ENCODE results near the gene MYH2. TPM values are rescaled to one million over a fixed set of nuclear protein-coding genes. Genes with fewer than 3 reads are reported as not detected.

The MYH2 gene
- total RNA-seq, 1 experiment from 2014 or later, result not detected

DNA sequence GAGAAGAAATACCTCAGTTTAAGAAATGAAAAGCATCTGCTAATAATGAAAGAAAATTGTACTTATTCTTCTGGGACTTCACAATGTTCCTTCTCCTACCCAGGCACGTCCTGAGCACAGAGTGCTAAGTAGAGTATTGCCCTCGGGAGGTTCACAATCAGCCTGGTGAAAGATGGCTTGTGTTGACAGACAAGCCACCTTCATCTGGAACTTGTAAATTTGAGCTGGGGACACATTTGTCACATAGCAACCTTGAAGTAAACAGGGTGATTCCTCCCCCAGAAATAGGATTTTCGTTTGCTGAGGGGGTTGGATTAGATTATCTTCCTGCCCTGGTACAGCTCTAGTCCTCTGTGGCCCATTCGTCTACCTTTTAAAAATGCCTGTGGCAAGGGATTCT, 34.4 kb upstream of the MYH2 start:
- H3K27ac Mint-ChIP-seq (ENCODE audit: unreplicated experiment), result no peak overlapping the region
- no TSS peak for BruUV-seq (replicated peaks)
- no peaks in the 10 kb centered on the region for H3K4me1 Mint-ChIP-seq (ENCODE audit: low read depth, unreplicated experiment)
- H3K9me3 Mint-ChIP-seq (ENCODE audit: low read depth, unreplicated experiment), result peaks cover 6% of the 10 kb centered on the region
- no peaks in the 10 kb centered on the region for H3K36me3 Mint-ChIP-seq (ENCODE audit: insufficient read depth, unreplicated experiment)
- no peak for TF ChIP-seq CTCF (IDR thresholded peaks at IDR 0.05; ENCODE audit: unreplicated experiment)
- H3K27me3 Mint-ChIP-seq (ENCODE audit: unreplicated experiment), result peaks cover 13% of the 10 kb centered on the region
- CTCF ChIA-PET, result no interaction called here
- intact Hi-C loops (cut with micrococcal nuclease; ENCODE audit: unreplicated experiment), result no loop called here
- no peak for DNase-seq
- no peak overlapping the region for H3K4me3 Mint-ChIP-seq (ENCODE audit: low read depth, unreplicated experiment)

GRCh38 chr17:10579270-10579669, 29.8 kb upstream of the MYH2 start:
- intact Hi-C loops (cut with micrococcal nuclease; ENCODE audit: unreplicated experiment), result no loop called here
- H3K4me3 Mint-ChIP-seq (ENCODE audit: low read depth, unreplicated experiment), result no peak overlapping the region
- no peak overlapping the region for H3K27ac Mint-ChIP-seq (ENCODE audit: unreplicated experiment)
- CTCF ChIA-PET, result no interaction called here
- H3K4me1 Mint-ChIP-seq (ENCODE audit: low read depth, unreplicated experiment), result no peaks in the 10 kb centered on the region
- peaks cover 10% of the 10 kb centered on the region for H3K9me3 Mint-ChIP-seq (ENCODE audit: low read depth, unreplicated experiment)
- no peak for TF ChIP-seq CTCF (IDR thresholded peaks at IDR 0.05; ENCODE audit: unreplicated experiment)
- H3K36me3 Mint-ChIP-seq (ENCODE audit: insufficient read depth, unreplicated experiment), result no peaks in the 10 kb centered on the region
- BruUV-seq (replicated peaks), result no TSS peak
- no peak for DNase-seq
- peaks cover 13% of the 10 kb centered on the region for H3K27me3 Mint-ChIP-seq (ENCODE audit: unreplicated experiment)

DNA sequence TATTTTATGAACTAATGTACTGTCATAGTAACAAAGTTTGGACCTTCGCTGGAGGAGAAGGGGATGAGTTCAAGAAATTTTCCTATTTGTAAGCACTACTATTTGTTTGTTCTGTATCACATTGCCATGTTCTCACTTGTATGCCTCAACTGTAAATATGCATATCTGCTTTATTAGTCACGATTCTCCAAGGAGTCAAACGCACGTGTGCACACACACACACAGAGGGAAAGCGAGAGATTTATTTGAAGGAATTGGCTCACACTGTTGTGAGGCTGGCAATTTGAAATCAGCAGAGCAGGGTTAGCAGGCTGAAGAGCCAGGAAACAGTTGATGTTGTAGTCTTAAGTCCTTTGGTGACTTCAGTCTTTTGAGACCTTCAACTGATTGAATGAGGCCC, 24.9 kb upstream of the MYH2 start:
- Mint-ChIP-seq H3K4me1 (ENCODE audit: low read depth, unreplicated experiment) (no peaks in the 10 kb centered on the region), H3K27ac (ENCODE audit: unreplicated experiment) (no peak overlapping the region), H3K4me3 (ENCODE audit: low read depth, unreplicated experiment) (no peak overlapping the region), H3K9me3 (ENCODE audit: low read depth, unreplicated experiment) (peaks cover 6% of the 10 kb centered on the region), H3K27me3 (ENCODE audit: unreplicated experiment) (no peaks in the 10 kb centered on the region), H3K36me3 (ENCODE audit: insufficient read depth, unreplicated experiment) (no peaks in the 10 kb centered on the region)
- TF ChIP-seq CTCF (IDR thresholded peaks at IDR 0.05; ENCODE audit: unreplicated experiment), result no peak
- no peak for DNase-seq
- intact Hi-C loops (cut with micrococcal nuclease; ENCODE audit: unreplicated experiment), result no loop called here
- CTCF ChIA-PET, result interaction anchor here (0.6 kb wide), 1 partner anchor 44 kb away, joined by 3 read pairs; no protein-coding TSS in a partner anchor
- BruUV-seq (replicated peaks), result no TSS peak

DNA sequence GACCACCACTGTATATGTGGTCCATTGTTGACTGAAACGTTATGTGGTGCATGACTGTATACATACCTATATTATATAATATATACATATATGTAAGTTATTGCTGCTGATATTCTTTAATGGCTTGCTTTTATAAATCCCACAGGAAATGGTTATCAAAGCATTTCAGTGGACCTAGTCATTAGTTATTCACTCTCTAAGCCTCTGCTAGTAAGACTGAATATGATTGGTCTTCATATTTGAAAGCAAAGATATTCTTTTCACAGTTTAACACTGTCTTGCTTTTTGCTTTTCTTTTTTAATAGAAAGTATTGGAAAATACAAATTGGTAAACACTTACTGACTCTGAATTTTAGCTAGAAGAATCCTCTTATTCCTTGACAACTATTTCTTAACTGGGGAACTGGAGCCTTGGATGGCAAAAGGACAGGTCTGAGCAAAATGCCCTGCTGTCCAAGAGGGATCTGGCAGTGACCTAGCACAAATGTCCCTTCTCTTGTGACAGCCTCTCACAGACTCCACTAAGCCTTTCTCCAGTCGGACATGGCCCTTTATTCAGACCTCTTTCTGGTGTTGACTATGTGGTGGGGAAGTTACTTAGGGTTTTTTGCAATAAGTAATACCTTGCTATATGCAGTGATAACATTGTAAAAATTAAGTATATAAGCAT, 14.7 kb upstream of the MYH2 start:
- intact Hi-C loops (cut with micrococcal nuclease; ENCODE audit: unreplicated experiment), result no loop called here
- BruUV-seq (replicated peaks), result no TSS peak
- H3K4me3 Mint-ChIP-seq (ENCODE audit: low read depth, unreplicated experiment), result no peak overlapping the region
- H3K27ac Mint-ChIP-seq (ENCODE audit: unreplicated experiment), result no peak overlapping the region
- no peaks in the 10 kb centered on the region for H3K27me3 Mint-ChIP-seq (ENCODE audit: unreplicated experiment)
- CTCF ChIA-PET, result no interaction called here
- no peak for DNase-seq
- no peaks in the 10 kb centered on the region for H3K36me3 Mint-ChIP-seq (ENCODE audit: insufficient read depth, unreplicated experiment)
- H3K9me3 Mint-ChIP-seq (ENCODE audit: low read depth, unreplicated experiment), result no peaks in the 10 kb centered on the region
- no peak for TF ChIP-seq CTCF (IDR thresholded peaks at IDR 0.05; ENCODE audit: unreplicated experiment)
- H3K4me1 Mint-ChIP-seq (ENCODE audit: low read depth, unreplicated experiment), result no peaks in the 10 kb centered on the region
